Fibroblast of skin of left biceps (primary cell): ENCODE data around the gene KICS2.
"Not testable (repeated sequence)": the region's sequence is repeated elsewhere in the genome, so short reads cannot be mapped to it uniquely, and the experiment has no call there.

ENCODE experiments used
- DNase-seq, 2 experiments: peaks; one replicate each; pipeline ENCODE4 v3.0.0-alpha.2; 2013; ENCODE audit warnings: low read depth in 2 of 2

The KICS2 gene

DNA sequence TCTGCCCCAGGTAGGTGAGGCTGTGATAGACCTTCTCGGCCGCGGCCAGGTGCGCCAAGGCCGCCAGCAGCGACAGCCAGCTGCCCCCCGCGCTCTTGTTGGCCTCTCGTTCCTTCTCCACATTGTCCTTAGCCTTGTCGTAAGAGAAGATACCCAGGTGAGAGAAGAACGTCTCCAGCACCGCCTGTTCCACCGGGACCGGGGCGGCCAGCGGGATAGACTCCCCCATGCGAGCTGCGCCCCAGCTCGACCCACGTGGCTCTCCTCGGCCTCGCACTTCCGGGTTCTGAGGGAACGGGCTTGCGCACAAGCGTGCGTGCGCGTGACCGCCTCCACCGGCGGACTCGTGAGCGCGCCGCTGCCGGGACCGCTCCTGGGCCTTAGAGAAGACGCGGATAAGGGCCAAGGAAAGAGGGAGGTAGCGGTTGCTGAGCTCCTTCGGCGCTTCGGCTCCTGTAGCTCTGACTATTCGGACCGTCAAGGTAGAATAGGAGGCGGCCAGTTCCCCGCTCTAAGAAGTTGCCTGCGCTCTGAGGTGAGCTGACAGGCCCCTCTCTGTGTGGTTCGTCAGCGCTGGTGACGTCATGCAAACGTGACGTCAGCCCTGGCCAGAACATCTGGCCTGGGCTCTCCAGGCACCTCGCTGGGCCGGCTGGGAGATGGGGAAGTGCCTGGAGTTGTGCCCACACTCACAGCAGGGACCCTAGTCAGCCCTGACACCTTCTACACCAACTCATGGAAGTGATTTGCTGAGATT is at the start of gene KICS2:
Gene KICS2 (minus strand): TSS at position 288 of the 757 bp plus-strand sequence. CDS start 59 bp downstream, at position 229.
- DNase-seq: peak; percentile 81 to 82

DNA sequence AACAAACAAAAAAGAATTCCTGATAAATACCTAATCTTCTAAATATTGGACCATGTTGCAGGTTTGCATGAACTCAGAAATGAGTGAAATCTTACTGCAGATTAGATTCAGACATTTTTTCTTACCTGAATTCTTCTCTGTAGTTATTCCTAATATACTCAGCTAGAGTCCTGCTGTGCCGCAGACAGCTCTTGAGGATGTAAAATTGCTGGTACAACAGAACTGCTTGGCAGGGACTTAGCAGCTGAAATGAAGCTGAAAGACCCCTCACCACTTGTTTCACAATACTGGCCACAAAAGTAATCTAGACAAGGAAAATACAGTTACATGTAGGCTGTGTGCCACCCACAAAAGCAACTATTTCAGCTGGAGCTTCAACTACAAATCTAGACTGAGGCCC is 48.3 kb upstream of the KICS2 start:
- no peak for DNase-seq

DNA sequence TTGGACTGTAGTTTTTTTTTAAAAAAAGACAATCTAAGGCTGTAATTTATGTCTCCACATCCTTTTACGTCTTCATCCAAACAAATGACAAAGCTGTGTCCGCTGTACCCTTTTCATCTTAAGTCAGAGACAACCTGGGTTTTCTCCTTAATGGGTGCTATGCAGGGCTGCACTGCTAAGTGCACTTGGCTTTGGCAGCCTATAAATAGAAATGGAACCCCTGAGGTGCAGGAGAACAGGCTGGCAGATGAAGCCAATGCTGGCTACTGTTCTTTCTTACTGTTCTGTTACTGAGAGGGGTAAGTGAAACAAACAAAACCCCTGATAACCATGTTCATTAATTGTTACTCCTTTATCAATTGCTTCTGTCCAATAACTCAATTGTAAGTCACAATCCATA is 47.1 kb upstream of the KICS2 start:
- no peak for DNase-seq

DNA sequence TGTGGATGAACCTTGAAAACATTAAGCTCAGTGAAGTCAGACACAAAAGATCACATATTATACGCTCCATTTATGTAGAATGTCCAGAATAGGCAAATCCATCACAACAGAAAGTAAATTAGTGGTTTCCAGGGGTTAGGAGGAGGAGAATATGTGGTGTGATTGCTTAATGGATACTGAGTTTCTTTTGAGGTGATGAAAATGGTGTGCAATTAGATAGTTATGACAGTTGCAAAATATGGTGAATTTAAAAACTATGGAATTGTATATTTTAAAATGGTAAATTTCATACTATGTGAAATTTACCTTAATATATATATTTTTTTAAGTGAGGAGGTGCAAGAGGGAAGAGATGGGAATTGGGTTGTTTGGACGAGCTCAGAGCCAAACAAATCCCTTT is 46.3 kb upstream of the KICS2 start:
- no peak for DNase-seq

DNA sequence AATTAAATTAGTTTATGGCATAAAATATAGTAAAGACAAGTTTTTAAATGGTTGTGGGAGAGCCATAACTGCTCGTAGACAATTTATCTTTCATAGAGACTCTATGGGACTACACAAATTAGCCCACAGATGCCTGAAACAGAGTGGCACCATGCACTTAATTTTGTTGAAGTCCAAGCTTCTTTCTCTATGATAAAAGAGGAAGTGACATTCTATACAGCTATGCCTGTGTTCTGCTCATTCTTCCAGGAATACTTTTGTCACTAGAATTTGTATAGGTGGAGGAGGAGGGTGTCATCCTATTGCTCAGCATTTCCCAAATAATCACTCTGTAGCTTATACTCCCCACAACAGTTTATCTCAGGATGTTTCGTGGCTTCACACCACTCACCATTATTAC is 43.7 kb upstream of the KICS2 start:
- DNase-seq: no peak

DNA sequence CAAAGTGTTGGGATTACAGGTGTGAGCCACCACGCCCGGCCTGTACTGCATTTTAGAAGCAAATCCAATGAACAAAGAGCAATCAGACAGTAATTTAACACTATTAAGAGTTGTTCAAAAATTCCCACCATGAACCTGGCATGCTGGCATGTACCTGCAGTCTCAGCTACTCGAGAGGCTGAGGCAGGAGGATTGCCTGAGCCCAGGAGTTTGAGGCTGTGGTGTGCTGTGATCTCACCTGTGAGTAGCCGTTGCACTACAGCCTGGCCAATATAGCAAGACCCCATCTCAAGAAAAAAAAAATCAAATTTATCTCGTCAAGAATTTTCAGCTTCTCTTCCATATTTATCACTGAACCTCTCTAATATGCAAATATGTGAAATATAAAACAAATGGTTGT is 39.7 kb upstream of the KICS2 start:
- DNase-seq: no peak

DNA sequence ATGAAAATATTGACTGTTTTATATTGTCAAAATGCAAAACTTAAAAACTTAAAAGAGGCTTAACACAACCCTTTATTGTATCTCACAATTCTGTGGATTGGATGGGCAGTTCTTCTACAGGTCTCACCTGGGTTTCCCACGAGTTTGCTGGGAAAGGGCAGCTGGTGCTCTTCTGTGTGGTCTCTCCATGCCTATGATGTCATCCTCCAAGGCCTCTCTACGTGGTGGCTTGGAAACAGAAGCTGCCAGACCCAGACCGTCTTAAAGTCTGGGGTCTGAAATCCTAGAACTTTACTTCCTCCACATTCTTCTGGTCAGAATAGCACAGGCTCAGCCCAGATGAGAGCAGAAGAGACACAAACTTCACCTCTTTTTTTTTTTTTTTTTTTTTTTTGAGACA is 36.5 kb upstream of the KICS2 start:
- no peak for DNase-seq

DNA sequence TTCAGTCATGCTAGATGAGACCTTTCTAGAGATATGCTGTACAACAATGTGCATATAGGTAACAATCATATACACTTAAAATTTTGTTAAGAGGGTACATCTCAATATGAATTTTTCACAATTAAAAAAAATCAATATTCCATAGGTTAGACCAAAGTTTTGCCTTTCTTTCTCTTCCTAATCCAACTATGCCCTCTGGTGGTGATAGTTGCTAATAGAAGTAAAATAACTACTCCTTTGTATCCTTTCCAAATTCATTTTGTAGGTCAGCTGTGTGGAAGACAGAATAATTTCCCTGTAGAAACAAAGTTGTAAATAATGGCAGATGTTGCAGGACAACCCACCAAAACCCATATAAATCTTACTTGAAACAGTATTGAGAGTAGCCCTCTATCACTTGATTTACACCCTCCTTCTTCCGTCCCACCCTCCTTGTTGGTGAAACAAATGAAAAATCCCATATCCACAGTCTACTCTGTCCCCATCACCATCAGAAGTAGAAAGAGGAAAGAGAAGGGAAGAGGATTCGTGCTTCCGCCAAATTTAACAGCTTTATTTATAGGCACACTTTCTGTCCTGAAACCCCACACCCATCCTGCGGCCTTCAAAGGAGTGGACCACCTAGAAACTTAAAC is 34.2 kb upstream of the KICS2 start:
- peak; percentile 25 for DNase-seq

DNA sequence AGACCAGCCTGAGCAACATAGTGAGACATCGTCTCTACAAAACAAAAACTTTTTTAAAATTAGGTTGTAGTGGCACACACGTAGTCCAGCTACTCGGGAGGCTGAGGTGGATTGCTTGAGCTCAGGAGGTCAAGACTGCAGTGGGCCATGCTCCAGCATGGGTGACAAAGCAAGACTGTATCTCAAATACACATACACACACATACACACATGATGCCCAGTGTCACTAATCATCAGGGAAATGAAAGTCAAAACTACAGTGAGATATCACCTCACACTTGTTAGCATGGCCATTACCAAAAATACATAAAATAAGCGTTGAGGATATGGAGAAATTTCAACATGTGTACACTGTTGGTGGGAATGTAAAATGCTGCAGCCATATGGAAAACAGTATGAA is 33.2 kb upstream of the KICS2 start:
- no peak for DNase-seq

DNA sequence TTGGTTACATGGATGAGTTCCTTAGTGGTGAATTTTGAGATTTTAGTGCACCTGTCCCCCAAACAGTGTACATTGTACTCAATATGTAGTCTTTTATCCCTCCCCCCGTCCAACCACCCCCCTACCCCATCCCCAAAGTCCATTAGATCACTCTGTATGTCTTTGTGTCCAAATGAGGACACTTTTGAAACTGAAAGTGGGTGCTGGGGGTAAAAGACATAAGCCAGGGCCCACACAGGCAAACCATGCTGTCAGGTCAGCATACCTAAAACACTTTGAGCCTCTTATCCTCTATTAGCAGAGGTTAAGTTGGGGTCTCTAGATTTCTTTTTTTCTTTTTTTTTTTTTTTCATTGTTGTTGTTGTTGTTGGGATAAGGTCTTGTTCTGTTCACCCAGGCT is 31.3 kb upstream of the KICS2 start:
- no peak for DNase-seq

DNA sequence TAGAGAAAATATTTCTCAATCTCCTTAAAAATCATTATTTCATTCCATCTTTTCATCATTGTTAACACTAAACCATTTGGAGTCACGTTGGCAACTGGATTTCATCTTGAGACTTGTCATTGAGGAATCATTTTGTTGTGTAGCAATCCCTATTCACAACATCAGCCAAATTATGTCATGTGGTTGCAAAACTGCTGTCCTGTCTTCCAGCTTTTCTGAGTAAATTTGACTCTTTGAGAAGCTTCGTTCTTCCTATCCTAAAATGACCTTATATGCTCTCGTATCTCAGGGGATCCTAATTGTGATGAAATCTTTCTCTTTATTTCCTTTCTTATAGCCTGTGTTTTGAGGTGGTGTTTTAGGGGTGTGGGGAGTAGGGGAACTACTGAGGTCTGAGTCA is 30.6 kb upstream of the KICS2 start:
- peak; percentile 53 to 67 for DNase-seq

DNA sequence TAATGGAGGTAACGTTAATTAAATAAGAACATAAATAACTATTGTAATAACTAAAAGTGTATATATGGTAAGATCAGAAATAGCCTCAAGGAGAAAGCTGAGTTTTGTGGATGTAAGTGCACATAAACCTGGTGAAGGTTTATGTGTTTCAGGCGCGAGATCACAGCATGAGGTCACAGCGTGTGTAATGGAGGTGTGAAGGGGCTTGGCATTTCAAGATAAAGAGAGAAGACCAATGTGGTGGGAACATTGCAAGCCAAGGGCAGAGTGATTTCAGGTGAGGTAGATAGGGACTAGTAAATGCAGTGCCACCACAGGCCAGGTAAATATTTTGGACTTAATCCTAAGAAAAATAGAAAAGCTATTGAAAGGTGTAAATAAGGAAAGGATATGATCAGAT is 21.7 kb upstream of the KICS2 start:
- DNase-seq: no peak

DNA sequence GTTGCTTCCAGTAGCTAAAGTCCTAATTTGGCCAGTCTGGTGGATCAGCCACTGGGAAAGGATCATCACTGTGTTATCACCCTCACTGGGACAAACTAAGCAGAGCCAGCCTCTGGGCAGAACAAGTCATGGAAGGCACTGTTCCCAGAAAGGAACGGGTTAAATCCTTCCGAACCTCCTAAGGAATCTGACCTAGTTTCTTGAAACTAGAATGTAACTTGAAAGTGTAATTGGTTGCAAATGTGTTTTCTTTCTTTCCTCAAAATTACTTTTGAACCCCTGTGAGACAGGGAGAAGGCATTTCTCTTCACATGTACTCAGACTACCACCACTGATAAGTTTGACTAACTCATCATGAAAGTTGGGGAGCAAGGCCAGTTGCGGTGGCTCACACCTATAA is 18.7 kb upstream of the KICS2 start:
- peak; percentile 4 to 12 for DNase-seq

DNA sequence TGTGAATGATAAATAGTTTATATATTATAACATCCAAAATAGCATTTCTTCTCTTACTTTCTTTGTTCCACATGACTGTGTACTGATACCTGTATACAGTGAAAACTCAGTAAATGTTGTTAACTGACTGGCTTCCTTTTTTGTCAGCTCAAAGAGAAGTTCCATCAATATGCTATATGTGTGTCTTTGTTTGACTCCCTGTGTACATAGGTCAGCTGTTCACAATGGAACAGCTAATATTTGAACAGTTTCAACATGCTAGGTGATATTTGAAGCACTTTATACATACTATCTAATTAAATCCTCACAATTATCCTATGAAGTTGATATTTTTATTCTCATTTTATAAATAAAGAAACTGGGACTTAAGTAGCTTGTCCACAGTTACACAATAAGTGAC is 15.3 kb upstream of the KICS2 start:
- no peak for DNase-seq

DNA sequence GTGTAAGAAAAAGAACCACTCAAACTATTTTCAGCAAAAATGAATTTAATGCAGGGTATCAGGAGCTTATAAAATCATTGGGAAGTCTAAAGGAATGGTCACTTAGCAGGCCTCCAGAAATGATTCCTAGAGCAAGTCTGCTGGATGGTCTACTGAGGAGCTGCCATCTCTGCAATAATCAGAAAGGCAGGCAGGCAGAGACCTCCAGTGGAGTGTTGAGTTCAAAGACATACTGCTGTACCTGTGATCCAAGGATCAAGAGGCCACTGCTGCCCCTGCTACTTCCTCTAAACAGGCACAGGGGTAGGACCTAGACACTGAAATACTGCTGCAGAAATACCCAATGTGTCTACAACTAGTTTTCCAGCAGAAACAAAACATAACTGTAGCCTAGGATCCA is 14.5 kb upstream of the KICS2 start:
- DNase-seq: no peak

DNA sequence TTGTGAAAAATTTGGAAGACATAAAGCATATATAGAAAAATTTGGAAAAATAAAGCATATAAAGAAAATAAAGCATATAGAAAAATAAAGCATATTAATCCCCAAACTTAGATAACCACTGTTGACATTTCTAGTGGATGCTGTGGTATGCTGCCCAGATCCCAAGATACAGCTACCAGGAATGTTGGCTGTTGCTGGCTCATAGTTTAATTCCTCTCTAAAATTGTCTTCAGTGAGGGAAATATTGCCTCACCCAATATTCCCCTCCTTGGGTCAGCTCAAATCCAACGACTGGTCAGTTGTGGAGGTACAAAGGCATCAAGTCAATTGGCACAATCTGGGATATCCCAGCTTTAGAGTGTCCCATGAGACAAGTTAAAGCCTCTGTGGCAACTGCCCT is 10.1 kb upstream of the KICS2 start:
- DNase-seq: no peak

DNA sequence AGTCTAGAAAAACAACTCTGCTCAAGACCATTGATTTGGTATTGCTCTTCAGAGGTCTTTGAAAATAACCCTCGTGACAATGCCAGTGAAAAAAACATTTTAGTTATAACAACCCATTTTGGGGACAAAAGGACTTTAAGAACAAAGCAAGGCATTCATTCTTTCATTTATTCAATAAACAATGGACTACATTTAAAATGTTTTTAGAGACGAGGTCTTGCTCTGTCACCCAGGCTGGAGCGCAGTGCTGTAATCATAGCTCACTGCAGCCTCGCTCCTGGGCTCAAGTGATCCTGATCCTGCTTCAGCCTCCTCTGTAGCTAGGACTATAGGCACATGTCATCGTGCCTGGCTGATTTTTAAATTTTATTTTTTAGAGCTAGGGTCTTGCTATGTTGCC is 7.7 kb upstream of the KICS2 start:
- DNase-seq: no peak

DNA sequence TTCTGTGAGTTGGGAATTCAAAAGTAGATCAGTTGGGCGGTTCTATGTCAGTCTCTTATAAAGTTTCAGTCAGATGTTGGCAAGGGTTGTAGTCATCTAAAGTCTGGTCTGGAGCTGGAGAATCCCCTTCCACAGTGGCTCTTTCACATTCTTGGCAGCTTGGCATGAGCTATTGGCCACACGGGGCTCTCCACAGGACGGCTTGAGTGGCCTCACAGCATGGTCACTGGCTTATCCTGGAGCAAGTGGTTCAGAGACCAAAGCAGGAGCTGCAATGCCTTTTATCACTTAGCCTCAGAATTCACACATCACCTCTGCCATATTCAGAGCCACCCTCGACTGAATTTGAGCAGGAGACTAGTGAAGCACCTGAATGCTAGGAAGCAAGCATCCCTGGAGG is 7.1 kb upstream of the KICS2 start:
- no peak for DNase-seq

DNA sequence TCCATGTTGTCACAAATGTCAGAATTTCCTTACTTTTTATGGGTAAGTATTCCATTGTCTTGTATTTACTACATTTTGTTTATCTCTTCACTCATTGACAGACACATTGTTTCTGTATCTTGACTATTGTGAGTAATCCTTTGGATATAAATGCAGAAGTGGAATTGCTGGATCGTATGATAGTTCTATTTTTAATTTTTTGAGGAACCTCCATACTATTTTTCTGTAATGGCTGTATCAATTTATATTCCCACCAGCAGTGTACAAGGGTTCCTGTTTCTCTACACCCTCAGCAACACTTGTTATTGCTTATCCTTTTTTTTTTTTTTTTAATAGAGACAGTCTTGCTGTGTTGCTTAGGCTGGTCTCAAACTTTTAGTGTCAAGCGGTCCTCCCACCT is 3.5 kb upstream of the KICS2 start:
- DNase-seq: no peak

DNA sequence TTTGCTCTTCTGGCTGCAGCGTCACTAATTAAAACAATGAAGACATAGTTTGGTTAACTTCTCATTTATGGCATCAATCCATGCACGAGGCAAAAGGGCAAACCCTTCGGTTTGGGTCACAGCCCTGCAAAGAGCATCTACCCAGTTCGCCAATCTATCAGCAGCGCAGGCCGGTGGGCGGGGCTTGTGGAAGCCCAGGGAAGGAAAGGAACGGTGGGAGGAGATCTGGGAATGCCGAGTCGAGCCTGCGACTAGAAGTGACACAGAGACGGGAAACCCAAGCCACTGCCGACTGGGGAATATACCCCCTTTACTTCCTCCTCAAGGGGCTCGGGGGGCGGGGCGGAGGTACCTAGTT is 466 bp downstream of the KICS2 start:
- peak; percentile 39 to 44 for DNase-seq

DNA sequence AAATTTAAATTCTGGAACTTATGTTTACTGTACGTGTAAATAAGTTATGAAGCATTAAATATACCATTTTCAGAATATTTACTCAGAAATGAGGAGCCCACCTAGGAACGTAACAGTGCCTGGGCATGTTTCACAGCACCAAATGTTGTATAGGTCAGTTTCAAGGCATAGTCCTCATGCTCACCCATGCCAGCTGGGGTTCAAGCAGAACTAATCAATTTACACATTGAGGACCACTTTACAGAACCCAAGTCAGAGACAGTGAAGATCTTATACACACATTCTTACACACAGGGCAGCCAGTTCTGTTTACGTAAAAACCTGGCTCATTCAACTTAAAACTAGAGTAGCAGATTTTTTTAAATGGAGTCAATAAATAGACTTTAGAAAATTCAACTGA is 2.0 kb downstream of the KICS2 start:
- DNase-seq: no peak

DNA sequence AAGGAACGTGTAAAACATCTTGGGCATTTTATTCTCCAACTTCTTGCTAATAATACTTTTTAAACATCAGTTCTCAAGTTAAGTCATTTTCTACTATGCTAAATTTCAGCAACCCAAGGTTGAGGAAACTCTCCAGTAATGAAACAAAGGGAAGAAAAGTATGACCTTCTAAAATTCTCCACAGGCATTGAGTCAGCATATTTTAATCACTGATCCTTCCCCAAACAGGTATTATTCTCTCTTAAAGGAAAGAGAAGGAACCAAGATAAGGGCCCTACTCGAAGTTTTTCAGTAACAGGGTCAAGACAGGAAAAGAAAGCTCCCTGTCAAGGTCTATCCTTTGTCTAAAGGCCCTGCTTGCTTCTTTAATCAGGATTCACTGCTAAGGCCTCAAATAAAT is 3.0 kb downstream of the KICS2 start:
- DNase-seq: no peak

DNA sequence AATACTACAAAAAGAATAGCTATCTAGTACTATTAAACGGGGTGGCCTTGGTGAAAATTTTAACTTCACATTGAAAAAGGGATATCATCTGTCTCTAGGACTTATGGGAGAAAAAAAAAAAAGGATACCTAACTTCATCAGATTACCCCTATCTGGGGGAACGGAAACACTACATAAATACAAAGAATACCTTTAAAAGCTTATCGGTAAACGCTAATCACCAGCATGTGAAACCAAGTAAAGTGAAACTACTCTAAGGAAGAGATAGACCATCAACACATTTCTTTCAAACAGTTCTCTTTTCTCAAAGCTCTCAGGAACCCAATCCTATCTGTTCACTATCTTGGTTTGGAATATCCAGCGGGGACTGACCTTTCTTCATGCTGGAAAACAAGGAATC is 3.5 kb downstream of the KICS2 start:
- no peak for DNase-seq

DNA sequence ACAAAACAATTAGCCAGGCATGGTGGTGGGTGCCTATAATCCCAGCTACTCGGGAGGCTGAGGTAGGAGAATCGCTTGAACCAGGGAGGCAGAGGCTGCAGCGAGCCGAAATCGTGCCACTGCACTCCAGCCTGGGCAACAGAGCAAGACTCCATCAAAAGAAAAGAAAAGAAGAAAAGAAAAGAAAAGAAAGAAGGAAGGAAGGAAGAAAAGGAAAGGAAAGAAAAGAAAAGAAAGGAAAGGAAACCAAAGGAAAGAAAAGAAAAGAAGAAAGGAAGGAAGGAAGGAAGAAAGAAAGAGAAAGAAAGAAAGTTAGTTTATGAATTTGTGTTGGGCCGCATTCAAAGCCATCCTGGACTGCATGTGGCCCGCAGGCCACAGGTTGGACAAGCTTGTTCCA is 4.5 kb downstream of the KICS2 start:
- not testable (repeated sequence) for DNase-seq
